H9 (cell line): Measurements from ENCODE around the gene ZNF407. TPM values are rescaled to one million over a fixed set of nuclear protein-coding genes. Genes with fewer than 3 reads are reported as not detected.

Experiments
- DNase-seq: peaks from one replicate; pipeline ENCODE4 v3.0.0-alpha.2; 2017
- H2AFZ ChIP-seq: one replicate; pipeline ENCODE4 v1.6.1; 2013; ENCODE audit warnings: mild to moderate bottlenecking, low read length, control low read depth, moderate library complexity
- H2AK5ac ChIP-seq: 2 replicates; pipeline ENCODE4 v1.6.1; 2013; ENCODE audit warnings: low read length, control low read depth, mixed read lengths; ENCODE audit not compliant: insufficient read length
- H2BK120ac ChIP-seq: one replicate; pipeline ENCODE4 v1.6.1; 2013; ENCODE audit warnings: low read depth, mild to moderate bottlenecking, low read length, control low read depth, inconsistent platforms; ENCODE audit not compliant: poor library complexity, severe bottlenecking
- H2BK12ac ChIP-seq: 2 replicates; pipeline ENCODE4 v1.6.1; 2013; ENCODE audit warnings: low read length, control low read depth, mixed read lengths, low read depth; ENCODE audit not compliant: insufficient read length
- H2BK15ac ChIP-seq: 2 replicates; pipeline ENCODE4 v1.6.1; 2013; ENCODE audit warnings: low read depth, low read length, control low read depth
- H2BK20ac ChIP-seq: one replicate; pipeline ENCODE4 v1.6.1; 2013; ENCODE audit warnings: low read depth, mild to moderate bottlenecking, low read length, control low read depth, inconsistent platforms; ENCODE audit not compliant: poor library complexity, severe bottlenecking
- H2BK5ac ChIP-seq: 2 replicates; pipeline ENCODE4 v1.6.1; 2013; ENCODE audit warnings: low read length, control low read depth, mixed read lengths; ENCODE audit not compliant: insufficient read length
- H3K14ac ChIP-seq: 2 replicates; pipeline ENCODE4 v1.6.1; 2013; ENCODE audit warnings: low read length, control low read depth; ENCODE audit not compliant: insufficient read depth
- H3K18ac ChIP-seq: 2 replicates; pipeline ENCODE4 v1.6.1; 2013; ENCODE audit warnings: low read depth, mild to moderate bottlenecking, mixed read lengths, low read length, control low read depth; ENCODE audit not compliant: insufficient read length
- H3K23ac ChIP-seq: 2 replicates; pipeline ENCODE4 v1.6.1; 2013; ENCODE audit warnings: low read length, control low read depth, mixed read lengths, low read depth; ENCODE audit not compliant: insufficient read length
- H3K23me2 ChIP-seq: 2 replicates; pipeline ENCODE4 v1.6.1; 2013; ENCODE audit warnings: low read depth, mild to moderate bottlenecking, mixed read lengths, low read length, control low read depth; ENCODE audit not compliant: insufficient read length, poor library complexity, severe bottlenecking
- H3K27ac ChIP-seq: 2 replicates; pipeline ENCODE4 v1.5.1; 2013; ENCODE audit warnings: low read length, control low read depth, mixed read lengths, low read depth; ENCODE audit not compliant: insufficient read length
- H3K27me3 ChIP-seq: 2 replicates; pipeline ENCODE4 v1.6.1; 2013; ENCODE audit warnings: low read length, control low read depth, inconsistent platforms; ENCODE audit not compliant: insufficient read depth
- H3K4ac ChIP-seq: 2 replicates; pipeline ENCODE4 v1.6.1; 2013; ENCODE audit warnings: low read depth, mild to moderate bottlenecking, control low read depth, inconsistent platforms, low read length, moderate library complexity
- H3K4me1 ChIP-seq: 2 replicates; pipeline ENCODE4 v1.6.1; 2013; ENCODE audit warnings: low read length, control low read depth, inconsistent platforms; ENCODE audit not compliant: insufficient read depth
- H3K4me2 ChIP-seq: 2 replicates; pipeline ENCODE4 v1.6.1; 2013; ENCODE audit warnings: low read length, control low read depth, mixed read lengths; ENCODE audit not compliant: insufficient read length, insufficient read depth
- H3K56ac ChIP-seq: 2 replicates; pipeline ENCODE4 v1.6.1; 2013; ENCODE audit warnings: low read depth, mild to moderate bottlenecking, mixed read lengths, low read length, control low read depth; ENCODE audit not compliant: insufficient read length
- H3K79me1 ChIP-seq: 2 replicates; pipeline ENCODE4 v1.6.1; 2013; ENCODE audit warnings: low read depth, mild to moderate bottlenecking, moderate library complexity, low read length, control low read depth, inconsistent platforms; ENCODE audit not compliant: insufficient read depth, poor library complexity, severe bottlenecking
- H3K79me2 ChIP-seq: 2 replicates; pipeline ENCODE4 v1.6.1; 2013; ENCODE audit warnings: low read length, control low read depth, inconsistent platforms; ENCODE audit not compliant: insufficient read depth
- H3K9ac ChIP-seq: 2 replicates; pipeline ENCODE4 v1.6.1; 2013; ENCODE audit warnings: low read length, control low read depth, mixed read lengths; ENCODE audit not compliant: insufficient read length; ENCODE audit errors: extremely low read depth
- H3K9me3 ChIP-seq: one replicate; pipeline ENCODE4 v1.6.1; 2013; ENCODE audit warnings: low read depth, low read length, inconsistent platforms; ENCODE audit not compliant: control insufficient read depth
- H3T11ph ChIP-seq: one replicate; pipeline ENCODE4 v1.6.1; 2013; ENCODE audit warnings: mild to moderate bottlenecking, low read length, control low read depth, inconsistent platforms
- H4K20me1 ChIP-seq: one replicate; pipeline ENCODE4 v1.6.1; 2013; ENCODE audit not compliant: control insufficient read depth, insufficient read length, insufficient read depth
- H4K5ac ChIP-seq: 2 replicates; pipeline ENCODE4 v1.6.1; 2013; ENCODE audit warnings: low read depth, mild to moderate bottlenecking, mixed read lengths, low read length, control low read depth; ENCODE audit not compliant: insufficient read length
- H4K8ac ChIP-seq: replicated peaks from 2 replicates; pipeline ENCODE4 v1.6.1; 2013; ENCODE audit warnings: low read length, control low read depth, mixed read lengths, low read depth; ENCODE audit not compliant: insufficient read length
- H4K91ac ChIP-seq: 2 replicates; pipeline ENCODE4 v1.6.1; 2013; ENCODE audit warnings: low read depth, mild to moderate bottlenecking, moderate library complexity, mixed read lengths, low read length, control low read depth; ENCODE audit not compliant: insufficient read length
- H3K27ac Mint-ChIP-seq, 3 experiments: 2 replicates in 2 of 3; 3 replicates in 1 of 3; pipeline ENCODE4 v1.8.0; 2020 to 2021; ENCODE audit warnings: mixed read lengths in 3 of 3, mild to moderate bottlenecking in 1 of 3, moderate library complexity in 1 of 3
- H3K27me3 Mint-ChIP-seq: 2 replicates; pipeline ENCODE4 v1.8.0; 2021; ENCODE audit warnings: low read depth, mild to moderate bottlenecking, moderate library complexity, mixed read lengths
- H3K36me3 Mint-ChIP-seq, 3 experiments: 2 replicates in 2 of 3; 3 replicates in 1 of 3; pipeline ENCODE4 v1.8.0; 2020 to 2021; ENCODE audit warnings: low read depth in 3 of 3, mixed read lengths in 3 of 3; ENCODE audit not compliant: insufficient read depth in 1 of 3
- H3K4me1 Mint-ChIP-seq, 2 experiments: 2 replicates each; pipeline ENCODE4 v1.8.0; 2020; ENCODE audit warnings: mixed read lengths in 2 of 2
- H3K4me3 Mint-ChIP-seq, 2 experiments: 2 replicates in 1 of 2; 3 replicates in 1 of 2; pipeline ENCODE4 v1.8.0; 2020 to 2021; ENCODE audit warnings: mild to moderate bottlenecking in 2 of 2, mixed read lengths in 2 of 2, moderate library complexity in 1 of 2
- H3K9me3 Mint-ChIP-seq, 2 experiments: 2 replicates in 1 of 2; 3 replicates in 1 of 2; pipeline ENCODE4 v1.8.0; 2020; ENCODE audit warnings: mild to moderate bottlenecking in 2 of 2, mixed read lengths in 2 of 2, moderate library complexity in 1 of 2
- CTCF ChIP-seq: fragments of 200-600 bp; sonication (generic); conservative IDR thresholded peaks from 3 replicates; pipeline ENCODE4 v1.8.0; 2021; ENCODE audit warnings: antibody characterized with exemption, mild to moderate bottlenecking
- WGBS: extraction: QIAGEN DNeasy Blood & Tissue Kit; methylation state at CpG from one replicate; pipeline ENCODE4 v1.1.7; 2013; ENCODE audit warnings: missing lambda C conversion rate, low lambda C conversion rate, mixed read lengths; ENCODE audit not compliant: insufficient read length; ENCODE audit errors: extremely low coverage; 5-methylcytosine and 5-hydroxymethylcytosine counted together
- total RNA-seq: library from RNA; stranded (reverse); gene quantifications from 2 replicates; pipeline ENCODE4 v1.2.1, GENCODE V29; 2021

The ZNF407 gene
- total RNA-seq, 1 experiment from 2014 or later = 8.7 TPM

GRCh38 chr18:74914648-74915047, 317.0 kb downstream of the ZNF407 start:
- Histone ChIP-seq H2BK12ac (no peak overlapping the region), H3K79me2 (no peaks in the 10 kb centered on the region), H3K4me1 (0 out of 2 replicates have a peak, but pooled peaks cover 4% of the 10 kb centered on the region), H3K56ac (no peak overlapping the region), H3K27ac (no peak overlapping the region), H3K9ac (no peak overlapping the region), H4K20me1 (no peaks in the 10 kb centered on the region), H3K23ac (no peak overlapping the region), H2BK5ac (no peak overlapping the region), H3K4ac (no peak overlapping the region), H3K23me2 (no peaks in the 10 kb centered on the region), H3K14ac (no peak overlapping the region), H3K18ac (no peak overlapping the region), H2AFZ (no peak overlapping the region), H4K8ac (no peak overlapping the region), H2AK5ac (no peak overlapping the region), H3K9me3 (no peaks in the 10 kb centered on the region), H3T11ph (no peak overlapping the region), H2BK15ac (no peak overlapping the region), H3K4me2 (no peak overlapping the region), H3K79me1 (no peaks in the 10 kb centered on the region), H2BK120ac (no peak overlapping the region), H4K91ac (no peak overlapping the region), H2BK20ac (no peak overlapping the region), H4K5ac (no peak overlapping the region), H3K27me3 (no peaks in the 10 kb centered on the region)
- 0 out of 7 replicates have a peak overlapping the region, but pooled peaks of 1 of the 3 experiments have one; percentile 21 for H3K27ac Mint-ChIP-seq
- WGBS = no CpG with 5 or more reads among the region's 2 CpGs
- DNase-seq = no peak
- peaks cover 12 to 19% of the 10 kb centered on the region in 2 experiments for H3K4me1 Mint-ChIP-seq
- no peaks in the 10 kb centered on the region for H3K9me3 Mint-ChIP-seq
- no peaks in the 10 kb centered on the region for H3K36me3 Mint-ChIP-seq
- H3K27me3 Mint-ChIP-seq = no peaks in the 10 kb centered on the region
- H3K4me3 Mint-ChIP-seq = no peak overlapping the region
- TF ChIP-seq CTCF = no peak
